Measurements from ENCODE around the gene ADAMTS14. TPM values are rescaled to one million over a fixed set of nuclear protein-coding genes. Genes with fewer than 3 reads are reported as not detected.

The ADAMTS14 gene
- total RNA-seq, 4 donors from 2014 or later: 0.15 to 0.51 (median 0.40) TPM

DNA sequence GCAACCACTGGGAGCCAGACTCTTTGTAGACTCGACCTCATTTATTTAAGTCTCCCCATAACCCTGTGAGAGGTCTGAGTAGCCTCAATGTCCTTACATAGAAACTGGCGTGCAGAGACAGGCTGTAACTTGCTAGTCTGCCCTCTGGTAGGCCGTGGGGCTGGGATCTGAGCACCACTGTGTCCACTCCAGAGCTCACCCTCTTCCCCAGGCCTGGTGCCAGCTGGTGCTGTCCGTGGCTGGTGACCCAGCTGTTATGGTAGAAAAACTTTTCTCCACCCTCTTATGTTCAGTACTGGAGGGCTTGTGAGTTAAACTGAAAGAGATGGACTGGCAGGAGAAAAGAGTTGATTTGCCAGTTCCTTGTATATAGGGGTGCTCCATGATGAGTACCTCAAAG lies 41.9 kb downstream of the ADAMTS14 start:
- peaks cover 7% of the 10 kb centered on the region for H3K4me1 ChIP-seq
- no peaks in the 10 kb centered on the region for H3K36me3 ChIP-seq
- TF ChIP-seq POLR2AphosphoS5 (IDR thresholded peaks at IDR 0.05): no peak
- H3K4me3 ChIP-seq: no peak overlapping the region
- no peak for DNase-seq (ENCODE audit: low spot score in 2 of 2)
- no peaks in the 10 kb centered on the region for H3K9me3 ChIP-seq
- H3K27ac ChIP-seq: no peak overlapping the region
- no peaks in the 10 kb centered on the region for H3K27me3 ChIP-seq
- WGBS: 85% methylated on average over 4 of the region's 4 CpGs

- Histone ChIP-seq H3K4me3 (no peak overlapping the region), H3K27ac (no peak overlapping the region), H3K27me3 (no peaks in the 10 kb centered on the region), H3K36me3 (no peaks in the 10 kb centered on the region), H3K9me3 (no peaks in the 10 kb centered on the region), H3K4me1 (peaks cover 7% of the 10 kb centered on the region)
- DNase-seq (ENCODE audit: low spot score in 2 of 2): no peak
- 75% methylated on average over 2 of the region's 2 CpGs for WGBS
- no peak for TF ChIP-seq CTCF (IDR thresholded peaks at IDR 0.05)
- no peak for TF ChIP-seq EP300 (IDR thresholded peaks at IDR 0.05)
- TF ChIP-seq POLR2A (IDR thresholded peaks at IDR 0.05): no peak
- no peak for TF ChIP-seq POLR2AphosphoS5 (IDR thresholded peaks at IDR 0.05)
These were observed 42.6 kb downstream of the ADAMTS14 start for GRCh38 chr10:70714951-70715350.

DNA sequence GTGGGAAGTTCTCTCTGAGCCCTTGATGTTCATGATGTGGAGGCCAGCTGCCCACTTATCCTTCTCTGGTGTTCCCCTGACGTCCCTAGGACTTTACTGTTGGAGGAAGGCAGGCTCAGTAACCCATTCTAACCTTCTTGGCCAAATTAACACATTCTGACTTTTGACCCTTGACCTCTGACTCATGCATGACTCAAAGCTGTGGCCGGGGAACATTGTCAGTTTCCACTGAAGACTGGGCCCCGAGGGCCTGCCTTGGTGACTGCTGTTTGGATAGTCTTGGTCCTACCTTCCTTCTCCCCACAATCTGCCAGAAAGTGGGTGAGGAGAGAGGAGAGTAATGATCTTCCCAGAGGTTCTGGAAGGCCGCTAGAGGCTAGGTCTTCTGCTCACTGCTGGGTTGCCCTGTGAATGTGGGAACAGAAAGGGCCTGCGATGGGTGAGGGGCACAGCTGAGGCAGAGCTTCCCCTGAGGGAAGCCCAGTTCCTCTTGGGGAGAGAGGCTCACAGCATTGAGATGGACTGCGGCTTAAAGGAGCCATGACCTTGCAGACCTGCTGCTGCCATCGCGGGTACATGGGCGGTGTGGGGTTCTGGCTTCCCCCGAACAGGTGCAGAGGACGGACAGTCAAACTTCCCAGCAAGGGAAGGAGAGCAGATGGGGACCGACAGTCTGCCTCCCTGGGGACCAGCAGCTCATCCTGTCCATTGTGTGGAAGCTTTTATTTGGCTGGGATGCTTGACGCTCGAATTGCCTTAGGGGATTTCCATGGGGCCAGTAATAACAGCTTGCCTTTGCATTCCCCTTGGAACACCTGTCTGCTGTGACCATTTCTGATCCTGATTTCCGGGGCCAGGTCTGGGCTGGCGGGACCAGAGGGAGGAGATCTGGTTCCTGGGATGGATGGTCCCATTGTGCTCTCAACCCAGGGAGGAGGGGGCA lies 43.8 kb downstream of the ADAMTS14 start:
- peaks cover 7% of the 10 kb centered on the region for H3K4me1 ChIP-seq
- DNase-seq (ENCODE audit: low spot score in 2 of 2): no peak
- H3K9me3 ChIP-seq: no peaks in the 10 kb centered on the region
- H3K27me3 ChIP-seq: no peaks in the 10 kb centered on the region
- TF ChIP-seq EP300 (IDR thresholded peaks at IDR 0.05) (no peak), POLR2A (IDR thresholded peaks at IDR 0.05) (no peak), POLR2AphosphoS5 (IDR thresholded peaks at IDR 0.05) (no peak), CTCF (IDR thresholded peaks at IDR 0.05) (no peak)
- no peak overlapping the region for H3K4me3 ChIP-seq
- no peaks in the 10 kb centered on the region for H3K36me3 ChIP-seq
- WGBS: 80% methylated on average over 15 of the region's 16 CpGs
- no peak overlapping the region for H3K27ac ChIP-seq

DNA sequence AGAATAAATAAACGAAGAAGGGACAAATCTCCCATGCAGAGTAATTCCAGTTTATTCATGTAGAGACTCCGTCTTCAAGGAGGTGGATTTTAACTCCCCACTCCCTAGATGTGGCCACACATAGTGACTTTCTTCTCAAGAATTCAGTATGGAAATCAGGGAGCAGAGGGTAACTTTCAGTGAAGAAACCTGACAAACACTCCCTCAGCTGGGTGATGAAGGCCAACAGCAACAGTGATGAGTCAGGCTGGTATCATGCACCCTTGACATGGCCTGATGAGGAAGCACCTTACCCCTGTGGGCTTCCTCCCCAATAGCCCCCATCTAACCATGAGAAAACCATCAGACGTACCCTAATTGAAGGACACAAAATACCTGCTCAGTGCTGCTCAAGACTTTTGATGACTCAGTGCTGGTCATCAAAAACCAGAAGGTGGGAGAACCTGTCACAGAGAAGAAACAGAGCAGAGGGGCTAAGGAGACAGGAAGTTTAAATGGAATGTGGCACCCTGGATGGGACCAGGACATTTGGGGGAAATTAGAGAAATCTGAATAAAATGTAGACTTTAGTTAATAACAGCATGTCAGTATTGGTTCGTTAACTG lies 50.6 kb downstream of the ADAMTS14 start:
- H3K4me3 ChIP-seq: no peak overlapping the region
- no peaks in the 10 kb centered on the region for H3K36me3 ChIP-seq
- TF ChIP-seq POLR2AphosphoS5 (IDR thresholded peaks at IDR 0.05) (no peak), POLR2A (IDR thresholded peaks at IDR 0.05) (no peak), EP300 (IDR thresholded peaks at IDR 0.05) (no peak), CTCF (IDR thresholded peaks at IDR 0.05) (no peak)
- H3K27me3 ChIP-seq: no peaks in the 10 kb centered on the region
- 85% methylated on average over 4 of the region's 4 CpGs for WGBS
- no peak for DNase-seq (ENCODE audit: low spot score in 2 of 2)
- H3K27ac ChIP-seq: no peak overlapping the region
- no peaks in the 10 kb centered on the region for H3K9me3 ChIP-seq
- no peaks in the 10 kb centered on the region for H3K4me1 ChIP-seq

GRCh38 chr10:70723771-70724170 lies 51.5 kb downstream of the ADAMTS14 start:
- Histone ChIP-seq H3K9me3 (no peaks in the 10 kb centered on the region), H3K4me3 (no peak overlapping the region), H3K4me1 (no peaks in the 10 kb centered on the region), H3K27me3 (no peaks in the 10 kb centered on the region), H3K27ac (no peak overlapping the region), H3K36me3 (no peaks in the 10 kb centered on the region)
- 91% methylated on average over 3 of the region's 3 CpGs for WGBS
- TF ChIP-seq EP300 (IDR thresholded peaks at IDR 0.05) (no peak), POLR2A (IDR thresholded peaks at IDR 0.05) (no peak), CTCF (IDR thresholded peaks at IDR 0.05) (no peak), POLR2AphosphoS5 (IDR thresholded peaks at IDR 0.05) (no peak)
- DNase-seq (ENCODE audit: low spot score in 2 of 2): no peak
